HFF-Myc (cell line): ENCODE data around the gene TTC21B.

Experiments used
- DNase-seq: peaks from one replicate; pipeline ENCODE4 v3.0.0-alpha.2; 2011; ENCODE audit warnings: low read depth; ENCODE audit errors: extremely low read depth
- H3K4me3 ChIP-seq: replicated peaks from 2 replicates; pipeline ENCODE4 v1.5.1; 2011; ENCODE audit warnings: low read depth, mild to moderate bottlenecking, control low read depth, low read length
- TF ChIP-seq, protein P1 (sequence below): IDR thresholded peaks from 2 replicates; pipeline ENCODE4 v1.5.1; 2012; ENCODE audit warnings: mild to moderate bottlenecking, low read depth, low read length, control low read depth; ENCODE audit errors: missing control alignments

Gene TTC21B

DNA sequence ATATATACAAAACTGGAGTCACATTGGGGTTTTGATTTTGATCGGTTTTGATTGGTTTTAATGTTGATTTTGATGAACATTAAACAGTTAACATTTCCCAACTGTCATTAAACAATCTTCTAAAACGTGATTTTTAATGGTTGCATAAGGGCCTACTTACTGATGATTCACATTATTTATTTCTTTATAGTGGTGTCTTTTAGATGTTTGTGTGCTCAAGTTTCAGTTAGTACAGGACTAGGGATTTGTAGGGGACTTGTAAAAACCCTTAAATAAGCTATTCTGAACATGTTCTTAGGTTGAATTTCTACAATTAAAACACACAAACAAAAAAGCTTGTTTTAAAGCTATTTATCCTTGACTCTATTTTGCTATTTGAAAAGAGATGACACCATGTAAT, 61.6 kb downstream of the TTC21B start:
- TF ChIP-seq, protein P1, sequence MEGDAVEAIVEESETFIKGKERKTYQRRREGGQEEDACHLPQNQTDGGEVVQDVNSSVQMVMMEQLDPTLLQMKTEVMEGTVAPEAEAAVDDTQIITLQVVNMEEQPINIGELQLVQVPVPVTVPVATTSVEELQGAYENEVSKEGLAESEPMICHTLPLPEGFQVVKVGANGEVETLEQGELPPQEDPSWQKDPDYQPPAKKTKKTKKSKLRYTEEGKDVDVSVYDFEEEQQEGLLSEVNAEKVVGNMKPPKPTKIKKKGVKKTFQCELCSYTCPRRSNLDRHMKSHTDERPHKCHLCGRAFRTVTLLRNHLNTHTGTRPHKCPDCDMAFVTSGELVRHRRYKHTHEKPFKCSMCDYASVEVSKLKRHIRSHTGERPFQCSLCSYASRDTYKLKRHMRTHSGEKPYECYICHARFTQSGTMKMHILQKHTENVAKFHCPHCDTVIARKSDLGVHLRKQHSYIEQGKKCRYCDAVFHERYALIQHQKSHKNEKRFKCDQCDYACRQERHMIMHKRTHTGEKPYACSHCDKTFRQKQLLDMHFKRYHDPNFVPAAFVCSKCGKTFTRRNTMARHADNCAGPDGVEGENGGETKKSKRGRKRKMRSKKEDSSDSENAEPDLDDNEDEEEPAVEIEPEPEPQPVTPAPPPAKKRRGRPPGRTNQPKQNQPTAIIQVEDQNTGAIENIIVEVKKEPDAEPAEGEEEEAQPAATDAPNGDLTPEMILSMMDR, result no peak
- no peak overlapping the region for H3K4me3 ChIP-seq
- DNase-seq, result no peak

DNA sequence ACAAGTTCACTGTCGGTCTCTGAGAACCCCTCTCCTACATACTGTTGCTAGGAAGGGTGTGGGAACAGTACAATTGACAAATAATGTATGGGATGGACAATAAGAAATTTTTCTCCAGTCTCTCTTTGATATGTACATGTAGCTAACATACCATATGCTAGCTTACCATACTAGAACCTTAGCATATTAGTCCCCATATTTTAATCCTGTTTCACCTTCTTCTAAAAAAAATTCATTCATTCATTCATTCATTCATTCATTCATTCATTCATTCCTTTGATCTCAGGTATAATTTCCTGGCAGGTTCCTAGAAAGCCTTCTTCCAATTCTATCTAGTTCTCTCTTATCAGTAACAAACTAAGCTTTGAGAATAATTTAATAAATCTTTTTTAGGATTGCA, 62.2 kb downstream of the TTC21B start:
- H3K4me3 ChIP-seq, result no peak overlapping the region
- TF ChIP-seq, protein P1, result no peak
- no peak for DNase-seq

DNA sequence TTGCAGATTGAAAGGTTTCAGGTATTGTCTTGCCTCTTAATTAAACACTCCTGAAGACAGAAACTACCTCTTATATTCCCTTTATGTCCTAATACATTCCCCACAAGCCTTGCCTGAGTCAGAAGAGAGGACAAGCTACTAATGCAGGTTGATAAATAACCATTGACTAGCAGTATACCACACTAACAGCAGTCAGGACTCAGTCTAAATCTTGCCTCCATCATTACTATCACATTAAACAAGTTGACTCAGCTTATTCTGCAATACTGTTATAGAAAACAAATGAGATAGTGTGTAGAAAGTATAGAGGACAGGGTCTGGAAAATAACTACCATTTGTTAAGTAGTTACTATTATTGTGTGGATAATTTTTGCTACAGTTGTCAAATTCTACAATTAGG, 63.8 kb downstream of the TTC21B start:
- TF ChIP-seq, protein P1, result no peak
- H3K4me3 ChIP-seq, result no peak overlapping the region
- DNase-seq, result no peak

DNA sequence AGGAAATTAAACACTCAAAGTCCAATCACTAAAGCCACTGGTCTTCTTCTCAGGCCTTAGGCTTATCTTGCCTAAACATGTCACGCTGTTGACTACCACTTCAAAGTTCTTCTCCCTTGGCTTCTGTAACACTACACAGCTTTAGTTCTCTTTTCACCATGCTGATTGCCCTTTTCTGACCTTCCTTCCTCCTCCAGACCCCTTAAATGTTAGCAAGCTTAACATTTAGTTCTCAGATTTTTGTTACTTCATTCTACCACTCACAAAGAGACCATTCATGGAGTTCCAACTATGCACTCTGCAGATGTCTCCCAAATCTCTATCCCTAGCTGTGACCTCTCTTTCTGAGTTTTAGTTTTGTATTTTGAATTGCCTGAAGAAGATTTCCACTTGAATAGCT, 64.4 kb downstream of the TTC21B start:
- DNase-seq, result no peak
- TF ChIP-seq, protein P1, result no peak
- no peak overlapping the region for H3K4me3 ChIP-seq

DNA sequence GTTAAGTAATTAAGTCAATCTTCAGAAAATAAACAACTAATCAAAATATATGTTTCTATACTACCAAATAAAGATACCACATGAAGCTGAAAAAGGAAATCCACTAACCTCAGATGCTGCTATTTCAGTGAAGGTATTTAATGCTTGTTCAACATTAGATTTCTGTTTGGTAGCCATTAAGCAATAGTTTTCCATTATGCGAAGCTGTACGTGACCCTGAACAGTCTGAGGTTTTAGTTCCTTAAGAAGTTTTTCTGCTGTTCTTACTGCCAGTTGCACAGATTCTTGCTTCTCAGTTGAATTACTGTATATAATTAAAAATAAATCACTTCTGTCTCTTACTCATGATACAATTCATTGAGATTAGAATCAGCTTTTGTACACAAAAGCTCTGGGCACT, 65.4 kb downstream of the TTC21B start:
- TF ChIP-seq, protein P1, result no peak
- no peak for DNase-seq
- H3K4me3 ChIP-seq, result no peak overlapping the region

DNA sequence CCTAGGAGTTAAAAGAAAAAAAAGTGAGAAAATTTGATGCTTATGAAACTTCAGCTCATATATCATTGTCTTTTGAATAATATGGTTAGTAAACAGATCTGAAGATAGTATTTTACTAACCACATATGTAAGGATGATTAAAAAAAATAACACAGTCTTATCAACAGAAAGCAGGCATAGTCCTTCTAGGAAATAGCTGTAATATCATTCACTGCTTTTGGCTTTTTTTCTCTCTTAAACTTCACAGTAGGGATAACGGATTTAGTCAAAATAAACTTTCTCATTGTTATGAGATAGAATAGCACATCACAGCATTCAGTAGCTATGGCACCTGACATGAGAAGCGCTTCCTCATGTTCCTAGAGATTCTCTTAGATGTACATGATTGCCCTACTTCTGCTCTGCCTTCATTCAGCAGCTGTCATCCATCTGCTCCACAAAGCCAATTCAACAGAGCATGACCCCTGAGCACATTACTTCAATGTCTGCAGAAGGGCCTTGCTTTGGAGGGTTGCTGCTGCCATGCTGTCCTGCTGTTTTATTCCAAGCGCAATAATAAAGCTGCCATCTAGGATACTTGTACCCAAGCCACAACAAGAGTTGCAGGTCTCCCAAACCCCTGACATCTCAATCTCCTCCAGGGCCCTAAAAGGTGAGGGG, 67.0 kb downstream of the TTC21B start:
- TF ChIP-seq, protein P1, result no peak
- DNase-seq, result no peak
- H3K4me3 ChIP-seq, result no peak overlapping the region
